IgD-negative memory B cell (primary cell): ENCODE measurements around the gene DPEP3. TPM values are rescaled to one million over a fixed set of nuclear protein-coding genes. Genes with fewer than 3 reads are reported as not detected.
"Not testable (repeated sequence)": the region's sequence is repeated elsewhere in the genome, so short reads cannot be mapped to it uniquely, and the experiment has no call there.

Source experiments
- H3K27ac Mint-ChIP-seq, 3 donors: one replicate each; pipeline ENCODE4 v1.8.0; 2020 to 2022; ENCODE audit warnings: mild to moderate bottlenecking in 3 of 3, mixed read lengths in 3 of 3, moderate library complexity in 1 of 3
- H3K27me3 Mint-ChIP-seq: one replicate; pipeline ENCODE4 v1.8.0; 2021; ENCODE audit warnings: mixed read lengths
- H3K36me3 Mint-ChIP-seq: one replicate; pipeline ENCODE4 v1.8.0; 2020; ENCODE audit warnings: mild to moderate bottlenecking, mixed read lengths
- H3K4me1 Mint-ChIP-seq, 3 donors: one replicate each; pipeline ENCODE4 v1.8.0; 2020 to 2022; ENCODE audit warnings: mixed read lengths in 3 of 3, mild to moderate bottlenecking in 1 of 3
- H3K4me3 Mint-ChIP-seq, 4 donors: one replicate each; pipeline ENCODE4 v1.8.0; 2020 to 2022; ENCODE audit warnings: mild to moderate bottlenecking in 4 of 4, mixed read lengths in 4 of 4, moderate library complexity in 3 of 4
- H3K9me3 Mint-ChIP-seq, 3 donors: one replicate each; pipeline ENCODE4 v1.8.0; 2020 to 2021; ENCODE audit warnings: mixed read lengths in 3 of 3, mild to moderate bottlenecking in 1 of 3
- polyA plus RNA-seq: library from polyadenylated mRNA; unstranded; fragments of 300-500 nt; fragmentation: Illumina TruSeq; gene quantifications from one replicate; pipeline ENCODE4 v1.2.3, GENCODE V29; 2021

DPEP3 gene
- polyA plus RNA-seq, 1 donor from 2014 or later = not detected

DNA sequence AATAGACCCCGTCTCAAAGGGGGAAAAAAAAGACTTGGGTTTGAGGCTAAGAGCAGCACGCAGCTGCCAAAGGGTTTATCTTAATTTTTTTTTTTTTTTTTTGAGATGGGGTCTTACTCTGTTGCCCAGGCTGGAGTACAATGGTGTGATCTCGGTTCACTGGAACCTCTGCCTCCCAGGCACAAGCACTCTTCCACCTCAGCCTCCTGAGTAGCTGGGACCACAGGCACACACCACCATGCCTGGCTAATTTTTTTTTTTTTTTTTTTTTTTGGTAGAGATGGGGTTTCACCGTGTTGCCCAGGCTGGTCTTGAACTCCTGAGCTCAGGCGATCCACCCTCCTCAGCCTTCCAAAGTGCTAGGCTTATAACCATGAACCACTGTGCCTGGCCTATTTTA is 42.6 kb downstream of the DPEP3 start:
- H3K4me1 Mint-ChIP-seq = peaks cover 12 to 30% (median 26%) of the 10 kb centered on the region in 3 donors
- not testable (repeated sequence) for H3K27ac Mint-ChIP-seq, H3K9me3 Mint-ChIP-seq, H3K36me3 Mint-ChIP-seq, H3K27me3 Mint-ChIP-seq
- peak overlapping the region in 1 of 4 donors; percentile 100 for H3K4me3 Mint-ChIP-seq

DNA sequence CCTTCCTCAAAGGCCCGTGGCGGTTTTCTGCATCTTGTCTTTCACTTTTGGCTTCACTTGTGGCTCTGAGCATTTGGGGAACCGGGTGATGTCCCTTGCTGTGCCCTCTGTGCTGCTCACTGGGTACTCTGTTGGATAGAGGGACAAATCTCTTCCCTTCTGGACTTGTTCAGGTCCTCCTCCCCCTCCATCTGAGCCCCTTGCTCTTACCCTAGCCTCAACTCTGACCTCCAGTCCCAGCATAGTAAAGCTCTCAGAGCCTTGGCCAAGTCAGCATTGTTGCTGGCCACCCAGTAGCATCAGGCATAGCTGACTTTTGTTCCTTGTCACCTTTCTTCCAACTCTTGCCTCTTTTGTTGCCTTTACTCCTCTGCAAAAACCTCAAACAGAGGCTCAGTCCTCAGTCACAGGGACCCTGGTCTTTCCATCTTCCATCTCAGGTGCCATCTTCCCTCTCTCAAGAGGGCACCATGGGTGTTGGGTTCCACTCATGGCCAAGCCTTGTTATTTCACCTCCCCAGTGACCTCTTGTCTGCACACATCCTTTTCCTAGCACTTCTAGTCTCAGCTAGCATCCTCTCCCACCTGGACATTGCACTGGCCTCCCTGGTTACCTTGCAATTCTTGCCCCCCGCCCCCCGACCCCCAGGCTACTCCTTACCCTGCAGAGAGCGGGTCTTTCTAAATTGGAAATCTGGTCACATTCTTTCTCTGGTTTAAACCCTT is 43.3 kb downstream of the DPEP3 start:
- Mint-ChIP-seq H3K27ac (peak overlapping the region; percentile 96 to 99 (median 97)), H3K4me3 (peak overlapping the region; percentile 94 to 100 (median 99)), H3K4me1 (peaks cover 12 to 29% (median 24%) of the 10 kb centered on the region in 3 donors), H3K27me3 (no peaks in the 10 kb centered on the region), H3K9me3 (no peaks in the 10 kb centered on the region), H3K36me3 (peaks cover 5% of the 10 kb centered on the region)

DNA sequence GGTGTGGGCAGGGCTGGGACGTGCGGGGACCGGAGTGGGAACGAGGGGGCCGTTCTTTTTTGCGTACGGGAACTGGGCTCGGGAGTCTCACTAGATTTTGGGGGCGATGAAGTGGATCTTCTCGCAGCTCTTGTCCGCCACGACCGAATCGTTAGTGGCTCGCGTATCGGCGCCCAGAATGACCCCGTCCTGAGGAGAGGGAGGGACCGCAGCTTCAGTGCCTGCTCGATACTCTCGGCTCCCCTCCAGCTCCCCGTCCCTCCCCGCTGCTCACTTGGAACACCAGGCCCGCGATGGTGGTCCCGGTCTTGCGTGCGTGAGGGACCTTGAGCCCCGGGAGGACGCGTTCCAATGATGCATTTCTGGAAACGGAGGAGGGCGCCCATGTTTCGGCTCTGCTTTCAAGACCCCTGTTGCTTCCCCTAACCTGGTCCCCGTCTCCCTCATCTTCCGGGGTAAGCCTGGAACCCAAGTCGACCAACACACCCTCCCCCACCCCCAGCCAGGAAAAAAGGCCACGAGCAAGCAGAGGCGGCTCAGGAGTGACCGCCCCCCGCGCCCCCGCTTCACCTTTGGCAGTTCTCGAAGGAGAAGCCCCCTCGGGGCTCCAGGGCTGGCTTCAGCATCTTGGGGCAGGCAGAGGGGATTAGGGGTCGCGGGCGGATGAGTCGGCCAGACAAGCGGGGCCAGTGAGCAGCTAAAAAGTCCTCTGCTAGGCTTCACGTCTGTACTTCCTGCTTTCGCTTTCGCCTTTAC is 44.0 kb downstream of the DPEP3 start, which contains the start of gene PSMB10:
TSS of gene PSMB10 (minus strand) at position 727 of the 756 bp plus-strand sequence. CDS start at position 626, 101 bp downstream.
- H3K4me3 Mint-ChIP-seq = peak within 1 kb of the TSS; percentile 94 to 100 (median 99)
- H3K4me1 Mint-ChIP-seq = peaks cover 12 to 26% (median 20%) of the 10 kb centered on the region in 3 donors
- H3K36me3 Mint-ChIP-seq = peaks cover 5% of the 10 kb centered on the region
- H3K27ac Mint-ChIP-seq = peak within 1 kb of the TSS; percentile 96 to 99 (median 97)
- no peaks in the 10 kb centered on the region for H3K27me3 Mint-ChIP-seq
- no peaks in the 10 kb centered on the region for H3K9me3 Mint-ChIP-seq

DNA sequence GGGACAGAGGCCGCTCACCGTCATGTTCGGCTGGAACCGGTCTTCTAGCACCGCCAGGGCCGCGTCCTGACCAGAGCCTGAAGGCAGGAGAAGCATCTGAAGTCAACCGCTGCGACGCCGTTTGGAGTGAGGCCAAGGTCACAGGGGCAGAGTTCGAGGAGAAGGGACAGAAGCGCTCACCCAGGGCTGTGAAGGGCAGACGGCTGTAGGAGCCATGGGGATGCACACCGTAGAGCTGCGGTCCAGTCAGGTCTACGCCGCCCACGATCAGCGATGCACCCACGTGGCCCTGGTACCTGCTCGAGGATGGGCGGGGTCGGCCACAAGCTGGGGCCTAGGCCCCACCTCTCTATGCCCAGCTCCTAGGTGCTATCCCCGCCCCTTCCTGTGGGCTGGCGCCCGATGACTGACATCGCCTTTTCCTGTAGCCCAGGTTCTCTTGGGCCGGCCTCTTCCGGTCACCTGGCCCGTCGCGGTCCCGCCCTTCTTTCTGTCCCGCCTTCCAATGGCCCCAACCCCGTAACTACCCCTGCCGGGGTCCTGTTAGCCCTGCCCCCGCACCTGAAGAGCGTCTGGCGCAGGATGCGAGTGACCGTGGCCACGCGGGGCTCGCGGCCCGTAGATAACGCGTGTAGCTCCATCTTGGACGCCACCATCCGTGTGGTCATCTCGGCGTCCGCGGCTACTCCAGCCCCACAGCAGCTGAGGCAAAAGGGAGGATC is 44.7 kb downstream of the DPEP3 start:
- H3K9me3 Mint-ChIP-seq = no peaks in the 10 kb centered on the region
- H3K4me1 Mint-ChIP-seq = peaks cover 12 to 26% (median 20%) of the 10 kb centered on the region in 3 donors
- H3K27ac Mint-ChIP-seq = peak overlapping the region; percentile 96 to 99 (median 97)
- peak overlapping the region; percentile 94 to 100 (median 99) for H3K4me3 Mint-ChIP-seq
- H3K27me3 Mint-ChIP-seq = no peaks in the 10 kb centered on the region
- peaks cover 6% of the 10 kb centered on the region for H3K36me3 Mint-ChIP-seq

DNA sequence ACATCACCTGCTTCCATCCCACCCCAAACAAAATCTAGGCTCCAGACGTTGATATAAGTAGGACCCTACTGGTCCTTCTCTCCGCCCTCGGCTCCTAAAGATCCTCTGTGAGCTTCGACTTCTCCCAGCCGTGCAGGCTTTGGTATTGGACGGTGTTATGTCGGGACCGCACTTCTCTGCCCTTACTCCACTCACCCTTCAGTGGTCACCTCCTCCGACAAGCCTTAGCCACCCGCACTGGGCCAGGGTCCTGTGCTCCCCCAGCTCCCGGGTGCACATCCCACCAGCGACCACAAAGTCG is 45.2 kb downstream of the DPEP3 start:
- H3K27me3 Mint-ChIP-seq = no peaks in the 10 kb centered on the region
- peak overlapping the region in 3 of 4 donors; percentile 98 to 100 (median 100) for H3K4me3 Mint-ChIP-seq
- peaks cover 6% of the 10 kb centered on the region for H3K36me3 Mint-ChIP-seq
- H3K9me3 Mint-ChIP-seq = no peaks in the 10 kb centered on the region
- peaks cover 9 to 21% (median 17%) of the 10 kb centered on the region in 3 donors for H3K4me1 Mint-ChIP-seq
- H3K27ac Mint-ChIP-seq = peak overlapping the region; percentile 96 to 99 (median 97)

DNA sequence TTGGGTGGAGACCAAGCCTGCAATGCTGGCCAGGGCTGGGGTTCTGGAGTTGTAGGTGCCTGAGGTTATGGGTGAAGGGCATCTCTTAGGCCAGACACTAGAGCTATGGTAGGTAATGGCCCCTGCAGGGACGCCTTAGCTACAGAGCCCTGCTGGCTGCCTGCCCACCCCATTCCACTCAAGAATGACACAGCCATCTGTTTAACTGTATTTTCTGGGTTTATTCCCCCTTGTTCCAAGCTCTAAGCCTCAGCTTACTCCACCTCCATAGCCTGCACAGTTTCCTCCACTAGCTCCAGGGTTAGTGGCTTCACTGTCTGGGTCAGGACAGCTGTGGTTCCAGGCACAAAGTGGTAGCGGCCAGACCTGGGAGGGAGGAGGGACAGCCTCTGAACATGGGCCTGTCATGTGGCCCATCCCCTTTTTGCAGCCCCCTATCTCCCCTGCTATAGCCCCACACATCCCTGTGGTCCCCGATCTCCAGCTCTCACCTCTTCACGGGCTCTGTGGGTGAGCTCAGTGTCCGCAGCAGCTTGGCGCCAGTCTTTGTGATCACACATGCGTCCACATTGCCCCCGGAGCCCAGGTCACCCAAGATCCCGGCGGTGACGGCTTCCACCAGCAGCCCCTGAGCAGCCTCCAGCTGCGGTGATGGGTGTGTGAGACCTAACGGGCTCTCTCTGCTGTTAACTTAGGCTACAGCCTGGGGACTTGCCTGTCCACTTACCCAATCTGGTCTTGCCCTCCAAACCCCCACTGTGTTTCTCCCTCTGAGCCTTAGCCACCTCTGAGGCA is 45.8 kb downstream of the DPEP3 start:
- Mint-ChIP-seq H3K27ac (peak overlapping the region in 2 of 3 donors; percentile 63 to 99), H3K4me1 (peaks cover 7 to 17% (median 14%) of the 10 kb centered on the region in 3 donors), H3K27me3 (no peaks in the 10 kb centered on the region), H3K9me3 (no peaks in the 10 kb centered on the region), H3K4me3 (peak overlapping the region in 1 of 4 donors; percentile 100), H3K36me3 (peaks cover 6% of the 10 kb centered on the region)

DNA sequence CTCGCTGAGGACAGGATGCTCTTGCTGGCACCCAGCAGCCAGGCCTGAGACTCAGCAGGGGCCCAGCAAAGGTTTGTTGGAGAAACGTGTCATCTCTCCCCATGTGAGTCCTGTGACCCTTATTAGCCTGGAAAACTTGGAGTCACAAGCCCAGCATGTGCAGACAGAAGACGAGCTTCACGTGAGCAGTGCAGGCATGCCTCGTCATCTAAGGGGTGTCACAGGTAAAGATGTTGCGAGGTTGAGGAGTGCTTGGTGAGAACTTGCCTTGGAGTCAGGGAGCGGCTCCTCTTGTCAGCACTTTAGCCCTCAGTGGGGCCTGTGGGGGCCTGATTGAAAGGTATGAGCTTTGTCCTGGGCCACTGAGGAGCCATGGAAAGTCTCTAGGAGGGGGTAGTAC is 46.5 kb downstream of the DPEP3 start:
- H3K9me3 Mint-ChIP-seq = no peaks in the 10 kb centered on the region
- H3K27ac Mint-ChIP-seq = peak overlapping the region in 2 of 3 donors; percentile 63 to 99
- H3K4me3 Mint-ChIP-seq = peak overlapping the region in 2 of 4 donors; percentile 7 to 61
- H3K36me3 Mint-ChIP-seq = peaks cover 6% of the 10 kb centered on the region
- no peaks in the 10 kb centered on the region for H3K27me3 Mint-ChIP-seq
- peaks cover 7 to 17% (median 14%) of the 10 kb centered on the region in 3 donors for H3K4me1 Mint-ChIP-seq

DNA sequence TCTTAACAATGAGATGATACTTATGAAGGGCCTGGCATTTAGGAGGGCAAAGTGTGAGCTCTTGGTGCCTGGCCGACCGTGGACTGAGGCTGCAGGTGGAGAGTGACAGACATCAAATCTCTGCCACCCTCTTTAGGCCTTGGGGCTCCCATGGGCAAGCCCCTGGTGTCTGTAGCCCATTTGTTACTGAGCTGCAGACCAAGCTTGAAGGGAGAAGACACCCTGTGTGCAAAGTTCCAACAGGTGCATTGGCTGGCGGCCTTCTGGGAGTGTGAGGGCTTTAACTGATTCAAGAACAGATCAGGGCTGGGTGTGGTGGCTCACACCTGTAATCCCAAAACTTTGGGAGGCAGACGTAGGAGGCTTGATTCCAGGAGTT is 47.8 kb downstream of the DPEP3 start:
- Mint-ChIP-seq H3K4me1 (peaks cover 7 to 21% (median 17%) of the 10 kb centered on the region in 3 donors), H3K27me3 (no peaks in the 10 kb centered on the region), H3K9me3 (no peaks in the 10 kb centered on the region), H3K4me3 (no peak overlapping the region), H3K36me3 (peaks cover 6% of the 10 kb centered on the region), H3K27ac (no peak overlapping the region)

DNA sequence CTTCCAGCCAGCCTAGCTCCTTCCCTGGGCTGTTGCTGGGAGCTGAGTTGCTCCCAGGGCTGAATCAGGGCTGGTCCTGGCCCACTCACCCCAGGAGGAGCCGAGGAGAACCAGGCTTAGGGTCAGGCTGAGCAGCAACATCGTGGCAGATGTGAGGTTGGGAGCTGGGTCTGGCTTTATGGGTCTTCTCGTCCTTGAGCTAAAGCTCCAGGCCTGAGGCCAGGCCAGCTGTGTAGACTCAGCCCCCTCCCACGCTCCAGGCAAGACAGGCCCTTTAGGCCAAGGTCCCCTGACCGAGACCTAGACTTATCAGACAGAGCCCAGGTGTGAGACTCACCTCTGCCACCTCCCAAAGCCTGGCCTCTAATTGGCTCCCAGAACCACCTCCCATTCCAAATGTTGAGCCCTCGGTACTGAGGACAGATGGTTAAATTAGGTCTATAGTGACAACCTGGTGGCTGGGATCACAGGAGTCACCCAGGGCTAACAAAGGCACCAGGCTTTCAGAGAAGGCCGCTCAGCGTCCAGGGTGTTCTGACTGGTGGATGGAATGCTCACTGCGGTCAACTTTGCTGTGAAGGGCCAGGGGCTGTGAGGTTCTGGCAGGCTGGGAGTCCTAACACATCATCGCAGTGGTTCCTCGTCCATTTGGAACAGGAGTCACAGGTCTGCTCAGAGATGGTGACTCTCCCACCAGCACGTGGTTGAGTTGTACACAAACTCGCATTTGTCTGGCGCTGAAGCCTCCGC is 48.4 kb downstream of the DPEP3 start, which contains the start of gene CTRL:
TSS of gene CTRL (minus strand) at position 151 of the 750 bp plus-strand sequence. CDS start at position 141, 10 bp downstream.
- H3K9me3 Mint-ChIP-seq = no peaks in the 10 kb centered on the region
- H3K36me3 Mint-ChIP-seq = peaks cover 6% of the 10 kb centered on the region
- H3K27me3 Mint-ChIP-seq = no peaks in the 10 kb centered on the region
- no peak within 1 kb of the TSS for H3K27ac Mint-ChIP-seq
- H3K4me1 Mint-ChIP-seq = peaks cover 7 to 17% (median 14%) of the 10 kb centered on the region in 3 donors
- no peak within 1 kb of the TSS for H3K4me3 Mint-ChIP-seq

DNA sequence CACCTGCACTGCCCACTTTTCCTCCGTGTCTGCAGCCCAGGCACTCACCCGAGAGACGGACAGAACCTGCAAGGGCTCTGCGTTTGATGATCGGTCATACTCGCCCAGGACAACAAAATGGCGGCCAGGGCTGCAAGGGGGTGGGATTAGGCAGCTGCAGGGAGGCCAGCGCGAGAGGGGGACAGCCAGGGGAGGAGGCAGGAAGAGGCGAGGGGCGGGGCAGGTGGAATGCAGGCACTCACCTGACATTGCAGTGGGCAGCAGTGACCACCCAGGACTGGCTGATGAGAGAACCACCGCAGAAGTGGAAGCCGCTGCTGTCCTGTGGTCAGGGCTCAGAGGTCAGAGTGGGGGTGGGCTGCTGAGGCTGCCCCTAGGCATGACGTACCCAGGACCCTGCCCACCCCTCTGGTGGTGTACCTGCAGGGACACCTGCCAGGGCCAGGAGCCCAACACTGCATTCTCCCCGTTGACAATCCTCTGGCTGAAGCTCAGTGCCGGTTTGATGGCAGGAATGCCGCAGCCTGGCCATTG is 49.6 kb downstream of the DPEP3 start:
- H3K9me3 Mint-ChIP-seq = no peaks in the 10 kb centered on the region

DNA sequence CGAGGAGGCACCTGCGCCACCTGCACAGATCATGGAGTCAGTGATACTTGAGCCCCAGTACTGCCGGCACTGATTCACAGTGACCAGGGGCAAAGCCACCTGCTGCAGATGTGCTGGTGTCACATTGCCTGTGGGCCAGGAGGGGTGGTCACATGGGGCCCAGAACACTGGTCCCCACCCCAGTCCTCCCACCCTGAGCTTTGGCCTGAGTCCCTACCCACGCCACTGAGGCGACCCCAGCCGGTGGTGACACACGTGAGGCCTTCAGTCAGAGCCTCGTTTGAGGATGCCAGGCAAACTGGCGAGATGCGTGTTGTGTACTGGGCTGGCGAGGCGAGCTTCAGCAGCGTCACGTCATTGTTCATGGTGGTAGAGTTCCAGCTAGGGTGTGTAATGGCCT is 50.1 kb downstream of the DPEP3 start:
- H3K36me3 Mint-ChIP-seq = peaks cover 6% of the 10 kb centered on the region
- H3K27ac Mint-ChIP-seq = peak overlapping the region in 1 of 3 donors; percentile 60
- H3K9me3 Mint-ChIP-seq = no peaks in the 10 kb centered on the region
- H3K4me1 Mint-ChIP-seq = peaks cover 5 to 22% (median 21%) of the 10 kb centered on the region in 3 donors
- no peaks in the 10 kb centered on the region for H3K27me3 Mint-ChIP-seq
- H3K4me3 Mint-ChIP-seq = no peak overlapping the region

More for the DNA sequence above, 49.6 kb downstream of the DPEP3 start:
- Mint-ChIP-seq H3K4me3 (no peak overlapping the region), H3K27ac (no peak overlapping the region), H3K27me3 (no peaks in the 10 kb centered on the region), H3K36me3 (peaks cover 6% of the 10 kb centered on the region), H3K4me1 (peaks cover 10 to 23% (median 20%) of the 10 kb centered on the region in 3 donors)

GRCh38 chr16:67928561-67929364 is 51.5 kb downstream of the DPEP3 start:
- Mint-ChIP-seq H3K27ac (peak overlapping the region in 2 of 3 donors; percentile 36 to 62), H3K36me3 (peaks cover 2% of the 10 kb centered on the region), H3K4me3 (no peak overlapping the region), H3K27me3 (no peaks in the 10 kb centered on the region), H3K9me3 (no peaks in the 10 kb centered on the region), H3K4me1 (peaks cover 5 to 16% (median 15%) of the 10 kb centered on the region in 3 donors)

GRCh38 chr16:67928147-67928546 is 52.2 kb downstream of the DPEP3 start:
- Mint-ChIP-seq H3K4me3 (no peak overlapping the region), H3K36me3 (peaks cover 1% of the 10 kb centered on the region), H3K4me1 (peaks cover 5 to 15% (median 14%) of the 10 kb centered on the region in 3 donors), H3K27me3 (no peaks in the 10 kb centered on the region), H3K9me3 (no peaks in the 10 kb centered on the region), H3K27ac (peak overlapping the region in 2 of 3 donors; percentile 36 to 62)
